Measurements from ENCODE around the gene PML.

GRCh38 chr15:73946795-73947370, 47.6 kb upstream of the PML start:
- TF ChIP-seq, protein P1, sequence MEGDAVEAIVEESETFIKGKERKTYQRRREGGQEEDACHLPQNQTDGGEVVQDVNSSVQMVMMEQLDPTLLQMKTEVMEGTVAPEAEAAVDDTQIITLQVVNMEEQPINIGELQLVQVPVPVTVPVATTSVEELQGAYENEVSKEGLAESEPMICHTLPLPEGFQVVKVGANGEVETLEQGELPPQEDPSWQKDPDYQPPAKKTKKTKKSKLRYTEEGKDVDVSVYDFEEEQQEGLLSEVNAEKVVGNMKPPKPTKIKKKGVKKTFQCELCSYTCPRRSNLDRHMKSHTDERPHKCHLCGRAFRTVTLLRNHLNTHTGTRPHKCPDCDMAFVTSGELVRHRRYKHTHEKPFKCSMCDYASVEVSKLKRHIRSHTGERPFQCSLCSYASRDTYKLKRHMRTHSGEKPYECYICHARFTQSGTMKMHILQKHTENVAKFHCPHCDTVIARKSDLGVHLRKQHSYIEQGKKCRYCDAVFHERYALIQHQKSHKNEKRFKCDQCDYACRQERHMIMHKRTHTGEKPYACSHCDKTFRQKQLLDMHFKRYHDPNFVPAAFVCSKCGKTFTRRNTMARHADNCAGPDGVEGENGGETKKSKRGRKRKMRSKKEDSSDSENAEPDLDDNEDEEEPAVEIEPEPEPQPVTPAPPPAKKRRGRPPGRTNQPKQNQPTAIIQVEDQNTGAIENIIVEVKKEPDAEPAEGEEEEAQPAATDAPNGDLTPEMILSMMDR (IDR thresholded peaks at IDR 0.05) = no peak
- TF ChIP-seq EZH2 (IDR thresholded peaks at IDR 0.05) = no peak

Data from neural progenitor cell (in vitro differentiated cells).